Activated CD8-positive, alpha-beta memory T cell treated with anti-CD3 and anti-CD28 coated beads, Interleukin-2, amount 50 U/mL, for 1 hour (primary cell): Measurements from ENCODE around the gene NPAT.
"Not testable (repeated sequence)": the region's sequence is repeated elsewhere in the genome, so short reads cannot be mapped to it uniquely, and the experiment has no call there.

Experiments used
- DNase-seq: peaks from one replicate; pipeline ENCODE4 v3.0.0-alpha.2; 2020; ENCODE audit errors: extremely low read depth

The NPAT gene

GRCh38 chr11:108218912-108219783, 3.3 kb downstream of the NPAT start:
- DNase-seq = no peak

DNA sequence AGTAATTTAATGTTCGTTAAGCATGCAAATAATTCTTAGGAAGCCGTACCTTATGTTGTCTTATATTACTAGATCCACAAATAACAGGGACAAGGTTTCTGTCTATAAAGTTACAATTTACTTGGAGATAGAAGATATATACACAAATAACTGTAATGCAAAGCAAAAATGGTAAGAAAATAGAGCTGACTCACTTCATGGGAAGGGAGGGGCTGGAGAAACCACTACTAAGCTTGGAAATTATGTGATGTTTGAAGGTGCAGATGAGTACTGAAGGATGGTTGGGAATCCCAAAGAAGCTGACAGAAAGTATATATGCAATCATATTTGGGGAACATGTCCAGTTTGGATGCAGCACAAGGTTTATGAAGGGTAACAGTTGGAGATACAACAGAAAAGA, 4.0 kb downstream of the NPAT start:
- no peak for DNase-seq

DNA sequence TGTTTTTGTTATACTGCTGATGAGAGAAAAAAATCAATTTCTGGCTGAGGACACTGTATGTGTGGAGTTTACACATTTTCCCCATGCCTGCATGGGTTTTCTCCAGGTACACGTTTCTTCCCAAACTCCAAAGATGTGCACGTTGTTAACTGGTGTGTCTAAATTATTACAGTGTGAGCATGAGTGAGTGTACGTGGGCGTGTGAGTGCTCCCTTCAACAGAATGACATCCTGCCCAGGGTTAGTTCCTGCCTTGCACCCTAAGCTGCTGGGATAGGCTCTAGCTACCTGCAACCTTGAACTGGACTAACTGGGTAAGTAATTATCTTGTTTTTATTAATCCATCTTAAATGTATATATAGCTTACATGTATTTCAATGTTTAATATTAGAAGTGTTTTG, 5.5 kb downstream of the NPAT start:
- no peak for DNase-seq

DNA sequence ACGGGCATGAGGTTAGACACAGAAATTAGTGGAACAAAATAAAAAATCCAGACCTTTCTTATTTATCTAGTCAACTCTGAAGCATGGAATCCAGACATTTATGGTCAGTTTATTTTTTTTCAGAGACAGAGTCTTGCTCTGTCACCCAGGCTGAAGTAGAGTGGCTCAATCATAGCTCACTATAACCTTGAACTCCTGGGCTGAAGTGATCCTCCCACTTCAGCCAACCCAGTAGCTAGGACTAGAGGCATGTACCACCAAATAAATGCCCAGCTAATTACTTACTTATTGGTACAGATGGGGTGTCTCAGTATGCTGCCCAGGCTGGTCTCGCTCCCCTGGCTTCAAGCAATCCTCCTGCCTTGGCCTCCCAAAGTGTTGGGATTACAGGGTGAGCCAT, 8.7 kb downstream of the NPAT start:
- DNase-seq = no peak

GRCh38 chr11:108210441-108210840, 12.0 kb downstream of the NPAT start:
- no peak for DNase-seq

GRCh38 chr11:108207683-108208060, 14.8 kb downstream of the NPAT start:
- no peak for DNase-seq

DNA sequence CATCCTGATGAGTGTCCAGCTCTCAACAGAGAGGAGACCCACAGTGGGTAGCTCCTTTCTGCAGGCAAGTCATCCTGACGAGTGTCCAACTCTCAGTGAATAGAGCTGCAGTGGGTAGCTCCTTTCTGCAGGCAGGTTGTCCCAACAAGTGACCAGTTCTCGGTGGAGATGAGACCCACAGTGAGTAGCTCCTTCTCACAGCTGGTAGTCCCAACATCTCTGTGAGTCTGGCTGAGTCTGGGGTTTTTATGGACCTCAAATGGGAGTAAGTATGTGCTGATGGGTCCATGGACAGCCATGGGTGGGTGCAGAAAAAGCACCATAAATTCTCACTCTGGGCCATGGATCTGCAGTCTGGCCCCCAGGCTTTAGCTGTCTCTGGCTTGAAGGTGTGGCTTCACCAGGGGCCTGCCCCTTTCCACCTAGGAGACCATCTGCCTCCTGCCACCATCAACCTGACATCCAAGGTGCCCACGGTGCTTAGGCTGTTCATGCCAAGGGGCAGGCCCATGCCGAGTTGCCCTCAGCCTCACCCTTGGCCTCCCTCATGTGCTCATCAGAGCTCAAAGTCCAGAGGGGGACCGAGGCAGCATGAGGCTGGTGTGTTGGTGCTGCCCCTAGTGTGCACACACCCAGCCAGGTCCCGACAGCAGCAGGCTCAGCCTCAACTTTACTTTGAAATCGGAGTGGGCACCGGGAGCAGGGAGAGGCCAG, 15.3 kb downstream of the NPAT start:
- no peak for DNase-seq

DNA sequence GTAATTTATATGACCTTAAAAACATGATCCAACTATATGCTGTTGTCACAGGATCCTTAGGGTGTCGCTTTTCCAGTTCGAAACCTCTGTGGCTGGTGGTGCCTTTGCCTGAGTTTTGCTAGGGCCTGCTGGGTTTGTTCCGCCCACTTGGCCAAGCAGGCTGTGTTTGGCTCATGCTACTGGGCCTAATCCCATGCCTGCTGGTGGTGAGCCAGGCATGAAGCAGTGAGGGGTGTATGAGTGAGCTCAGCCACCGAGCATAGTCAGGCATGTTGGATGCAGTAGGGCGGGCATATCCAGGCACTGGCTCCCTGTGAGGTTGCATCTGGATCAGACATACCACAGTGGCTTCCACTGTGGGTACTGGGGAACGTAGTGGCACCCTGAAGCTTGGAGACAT, 16.3 kb downstream of the NPAT start:
- no peak for DNase-seq

GRCh38 chr11:108204929-108205499, 17.4 kb downstream of the NPAT start:
- DNase-seq = no peak

DNA sequence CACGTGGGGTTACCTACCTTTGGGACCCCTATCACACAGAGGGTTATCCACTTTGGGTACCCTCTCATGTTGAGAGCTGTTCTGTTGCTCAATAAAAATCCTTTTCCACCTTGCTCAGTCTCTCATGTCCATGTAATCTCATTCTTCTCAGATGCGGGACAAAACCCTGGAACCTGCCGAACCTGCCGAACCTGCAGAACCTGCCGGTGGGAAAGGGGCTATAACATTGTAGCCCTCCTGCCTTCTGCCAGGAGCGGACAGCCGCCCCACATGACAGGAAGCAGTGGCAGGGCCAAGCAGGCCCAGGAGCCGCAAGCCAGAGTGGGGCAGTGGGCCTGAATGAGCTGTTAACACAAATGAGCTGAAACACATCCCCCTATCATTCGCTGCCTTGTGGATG, 18.1 kb downstream of the NPAT start:
- no peak for DNase-seq

- no peak for DNase-seq
Observed at GRCh38 chr11:108203075-108203474, 19.4 kb downstream of the NPAT start.

- no peak for DNase-seq
Observed at GRCh38 chr11:108199446-108200321, 22.8 kb downstream of the NPAT start.

DNA sequence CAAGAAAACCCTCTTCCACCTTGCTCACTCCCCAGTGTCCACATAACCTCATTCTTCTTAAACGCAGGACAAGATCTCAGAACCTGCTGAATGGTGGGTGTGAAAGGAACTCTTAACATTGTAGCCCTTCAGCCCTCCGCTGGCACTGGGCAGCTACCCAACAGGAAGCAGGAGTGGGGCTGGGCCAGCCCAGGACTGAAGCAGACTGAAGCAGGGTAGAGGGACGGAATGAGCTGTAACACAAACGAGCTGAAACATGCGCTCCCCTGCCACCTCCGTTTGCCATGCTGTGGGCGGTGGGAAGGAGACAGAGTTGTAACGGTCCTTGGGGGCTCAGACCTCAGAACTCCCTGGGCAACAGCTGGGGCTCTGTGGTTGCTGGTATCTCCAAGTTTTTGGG, 23.6 kb downstream of the NPAT start:
- no peak for DNase-seq

DNA sequence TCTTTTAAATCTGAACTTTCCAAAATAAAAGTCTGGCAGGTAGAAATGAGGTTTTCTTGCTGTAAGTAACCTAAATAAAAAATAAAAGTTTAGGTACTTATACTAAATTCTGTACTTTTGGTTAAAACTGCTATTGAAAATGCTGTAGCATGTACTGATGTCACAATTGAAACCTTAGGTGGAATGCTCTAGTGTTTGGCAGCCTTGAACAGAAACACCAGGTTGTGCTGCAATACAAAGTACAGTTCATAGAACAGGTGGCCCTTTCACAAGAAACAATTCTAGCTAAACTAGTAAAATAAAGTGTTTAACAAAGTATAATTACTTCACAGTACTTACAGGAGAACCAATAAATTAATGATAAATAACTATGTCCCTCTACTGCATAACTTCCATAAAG, 25.1 kb downstream of the NPAT start:
- no peak for DNase-seq

- no peak for DNase-seq
Observed at GRCh38 chr11:108196901-108197300, 25.5 kb downstream of the NPAT start.

- DNase-seq = no peak
Observed at GRCh38 chr11:108193725-108194124, 28.7 kb downstream of the NPAT start.

GRCh38 chr11:108177570-108177969, 44.9 kb downstream of the NPAT start:
- no peak for DNase-seq

- DNase-seq = no peak
Observed at GRCh38 chr11:108170184-108170583, 52.3 kb downstream of the NPAT start.

DNA sequence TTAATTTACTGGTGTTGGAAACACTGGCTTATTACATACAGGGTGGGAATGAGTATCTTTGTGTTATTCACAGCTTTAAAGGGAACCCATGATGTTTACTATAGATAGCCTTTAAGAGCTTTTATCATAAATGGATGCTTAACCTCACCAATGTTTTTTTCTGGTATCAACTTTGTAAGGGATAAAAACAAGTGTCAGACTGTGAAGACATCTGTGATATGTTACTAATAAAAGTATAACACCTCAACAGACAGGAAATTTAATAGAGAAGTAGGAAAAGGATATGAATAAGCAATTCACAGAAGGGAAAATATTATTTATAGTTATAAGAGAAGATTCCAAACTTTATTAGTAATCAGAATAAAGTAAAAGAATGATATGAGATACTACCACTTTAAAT, 54.8 kb downstream of the NPAT start:
- no peak for DNase-seq

GRCh38 chr11:108162878-108163277, 59.6 kb downstream of the NPAT start:
- DNase-seq = not testable (repeated sequence)

GRCh38 chr11:108160970-108161566, 61.4 kb downstream of the NPAT start:
- DNase-seq = no peak

DNA sequence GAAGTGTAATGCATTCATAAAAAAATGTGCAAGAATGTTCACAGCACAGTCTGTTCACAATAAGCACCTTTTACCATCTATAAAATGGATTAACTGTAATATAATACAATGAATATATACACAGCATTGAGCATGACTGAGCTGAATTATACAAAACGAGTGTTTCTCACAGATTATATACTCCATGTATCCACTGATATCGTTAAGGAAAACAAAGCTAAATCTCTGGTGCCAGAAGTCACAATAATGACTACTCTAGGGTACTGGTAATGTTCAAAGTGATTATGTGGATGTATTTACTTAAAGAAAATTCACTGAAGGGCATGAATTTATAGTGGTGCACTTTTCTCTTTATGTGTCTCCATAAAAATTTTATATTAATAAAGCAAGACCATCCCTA, 67.8 kb downstream of the NPAT start:
- DNase-seq = no peak
